Measurements from ENCODE around the gene TRDMT1. TPM values are rescaled to one million over a fixed set of nuclear protein-coding genes. Genes with fewer than 3 reads are reported as not detected.

TRDMT1 gene
- total and polyA plus RNA-seq, 2 experiments from 2014 or later: 3.5 to 4.2 TPM

DNA sequence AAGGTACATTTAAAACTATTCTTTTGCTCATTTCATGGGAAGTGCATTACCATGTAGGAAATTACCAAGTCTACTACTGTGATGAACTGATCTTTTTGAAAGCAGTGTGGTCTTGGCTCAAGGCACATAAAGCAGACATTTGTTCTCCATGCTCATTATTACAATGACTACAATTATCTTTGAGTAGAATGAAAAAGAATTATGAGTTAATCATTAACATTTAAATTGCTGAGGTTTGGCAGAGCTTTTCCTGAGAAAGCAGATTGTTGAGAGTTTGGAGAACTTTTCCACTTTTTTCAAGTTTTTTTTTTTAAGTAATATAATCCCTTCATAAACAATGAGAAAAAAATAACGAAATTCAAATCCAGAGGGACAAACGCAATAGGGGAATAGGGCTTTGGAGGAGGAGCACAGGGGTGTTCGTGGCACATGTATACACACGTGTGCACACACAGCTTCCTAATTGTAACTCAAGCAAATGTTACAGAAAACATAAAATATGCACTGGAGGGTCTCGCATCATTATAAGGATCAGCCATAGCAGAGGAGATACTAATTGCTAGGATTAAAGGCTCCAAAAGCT is 62.9 kb downstream of the TRDMT1 start:
- Histone ChIP-seq H3K27ac (no peak overlapping the region), H4K20me1 (ENCODE audit: insufficient read depth, poor library complexity, severe bottlenecking) (no peaks in the 10 kb centered on the region), H3K9me2 (replicated peaks; ENCODE audit: insufficient read depth) (no peaks in the 10 kb centered on the region), H3K9me3 (ENCODE audit: low read depth) (no peaks in the 10 kb centered on the region), H3K36me3 (replicated peaks; ENCODE audit: insufficient read depth, low read depth) (no peaks in the 10 kb centered on the region), H3K79me2 (no peaks in the 10 kb centered on the region), H3K27me3 (no peaks in the 10 kb centered on the region), H3K4me3 (no peak overlapping the region), H3K4me2 (peak overlapping the region; percentile 9), H2AFZ (no peak overlapping the region), H3K4me1 (ENCODE audit: insufficient read depth) (peaks cover 10% of the 10 kb centered on the region)
- WGBS (ENCODE audit: low lambda C conversion rate, missing lambda C conversion rate): 67% methylated on average over 5 of the region's 5 CpGs
- TF ChIP-seq, protein P1, sequence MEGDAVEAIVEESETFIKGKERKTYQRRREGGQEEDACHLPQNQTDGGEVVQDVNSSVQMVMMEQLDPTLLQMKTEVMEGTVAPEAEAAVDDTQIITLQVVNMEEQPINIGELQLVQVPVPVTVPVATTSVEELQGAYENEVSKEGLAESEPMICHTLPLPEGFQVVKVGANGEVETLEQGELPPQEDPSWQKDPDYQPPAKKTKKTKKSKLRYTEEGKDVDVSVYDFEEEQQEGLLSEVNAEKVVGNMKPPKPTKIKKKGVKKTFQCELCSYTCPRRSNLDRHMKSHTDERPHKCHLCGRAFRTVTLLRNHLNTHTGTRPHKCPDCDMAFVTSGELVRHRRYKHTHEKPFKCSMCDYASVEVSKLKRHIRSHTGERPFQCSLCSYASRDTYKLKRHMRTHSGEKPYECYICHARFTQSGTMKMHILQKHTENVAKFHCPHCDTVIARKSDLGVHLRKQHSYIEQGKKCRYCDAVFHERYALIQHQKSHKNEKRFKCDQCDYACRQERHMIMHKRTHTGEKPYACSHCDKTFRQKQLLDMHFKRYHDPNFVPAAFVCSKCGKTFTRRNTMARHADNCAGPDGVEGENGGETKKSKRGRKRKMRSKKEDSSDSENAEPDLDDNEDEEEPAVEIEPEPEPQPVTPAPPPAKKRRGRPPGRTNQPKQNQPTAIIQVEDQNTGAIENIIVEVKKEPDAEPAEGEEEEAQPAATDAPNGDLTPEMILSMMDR (IDR thresholded peaks at IDR 0.05; ENCODE audit: poor library complexity): no peak
- TF ChIP-seq EZH2phosphoT487 (IDR thresholded peaks at IDR 0.05; ENCODE audit: low read depth, severe bottlenecking, unreplicated experiment) (no peak), EZH2 (IDR thresholded peaks at IDR 0.05; ENCODE audit: borderline replicate concordance) (no peak)
- DNase-seq (ENCODE audit: low spot score): no peak

DNA sequence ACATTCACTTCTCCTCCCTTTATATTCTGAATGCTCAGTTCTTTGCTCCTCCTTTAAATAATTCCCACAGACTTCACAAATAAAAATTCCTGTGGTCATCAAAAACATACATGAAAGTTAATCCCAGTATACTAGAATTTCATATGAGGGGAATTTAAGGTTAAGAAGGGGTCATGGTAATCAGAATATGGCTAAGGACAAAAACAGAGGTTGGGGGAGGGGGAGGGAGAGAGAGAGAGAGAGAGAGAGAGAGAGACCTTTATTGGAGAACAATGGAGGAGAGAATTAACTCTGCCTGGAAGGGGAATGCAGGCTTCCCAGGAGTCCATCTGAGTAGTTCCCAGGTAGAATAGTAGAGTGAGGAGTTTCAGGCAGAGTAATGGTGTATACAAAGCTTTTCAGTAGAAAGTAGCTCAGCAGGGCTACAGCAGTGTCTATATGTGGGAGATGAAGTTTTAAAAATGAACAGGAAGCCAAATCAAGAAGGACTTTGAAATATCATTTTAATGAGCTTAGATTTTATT is 66.7 kb downstream of the TRDMT1 start:
- no peak overlapping the region for H2AFZ ChIP-seq
- H3K36me3 ChIP-seq (replicated peaks; ENCODE audit: insufficient read depth, low read depth): no peaks in the 10 kb centered on the region
- no peak for DNase-seq (ENCODE audit: low spot score)
- no peak overlapping the region for H3K4me3 ChIP-seq
- no peaks in the 10 kb centered on the region for H3K27me3 ChIP-seq
- H3K9me2 ChIP-seq (replicated peaks; ENCODE audit: insufficient read depth): no peaks in the 10 kb centered on the region
- H4K20me1 ChIP-seq (ENCODE audit: insufficient read depth, poor library complexity, severe bottlenecking): no peaks in the 10 kb centered on the region
- H3K27ac ChIP-seq: no peak overlapping the region
- TF ChIP-seq EZH2 (IDR thresholded peaks at IDR 0.05; ENCODE audit: borderline replicate concordance) (no peak), EZH2phosphoT487 (IDR thresholded peaks at IDR 0.05; ENCODE audit: low read depth, severe bottlenecking, unreplicated experiment) (no peak)
- TF ChIP-seq, protein P1 (IDR thresholded peaks at IDR 0.05; ENCODE audit: poor library complexity): no peak
- no peaks in the 10 kb centered on the region for H3K9me3 ChIP-seq (ENCODE audit: low read depth)
- H3K4me2 ChIP-seq: no peak overlapping the region
- peaks cover 10% of the 10 kb centered on the region for H3K4me1 ChIP-seq (ENCODE audit: insufficient read depth)
- H3K79me2 ChIP-seq: no peaks in the 10 kb centered on the region

DNA sequence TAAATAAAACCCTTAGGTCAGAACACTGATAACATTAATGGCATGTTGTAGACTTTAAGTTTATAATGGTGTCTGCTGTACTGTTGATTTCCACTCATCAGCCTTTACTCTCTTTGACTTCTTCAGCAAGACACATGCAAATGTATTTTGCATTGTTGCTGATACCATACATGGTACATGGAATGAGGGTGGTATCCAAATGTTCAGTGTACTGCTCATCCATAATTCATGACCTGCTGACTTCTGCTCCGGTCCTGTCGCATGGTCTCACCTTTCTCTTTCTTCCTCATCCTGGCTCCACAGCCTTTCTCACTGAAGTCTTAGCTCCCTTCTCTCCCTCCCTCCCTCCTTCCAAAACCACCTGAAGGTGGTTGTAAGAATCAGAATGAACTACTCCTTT is 67.2 kb downstream of the TRDMT1 start:
- no peak for DNase-seq (ENCODE audit: low spot score)
- Histone ChIP-seq H3K79me2 (no peaks in the 10 kb centered on the region), H3K9me2 (replicated peaks; ENCODE audit: insufficient read depth) (no peaks in the 10 kb centered on the region), H3K4me1 (ENCODE audit: insufficient read depth) (peaks cover 6% of the 10 kb centered on the region), H3K9me3 (ENCODE audit: low read depth) (no peaks in the 10 kb centered on the region), H3K36me3 (replicated peaks; ENCODE audit: insufficient read depth, low read depth) (no peaks in the 10 kb centered on the region), H3K27me3 (no peaks in the 10 kb centered on the region), H2AFZ (no peak overlapping the region), H4K20me1 (ENCODE audit: insufficient read depth, poor library complexity, severe bottlenecking) (no peaks in the 10 kb centered on the region), H3K4me3 (no peak overlapping the region), H3K27ac (no peak overlapping the region), H3K4me2 (no peak overlapping the region)
- WGBS (ENCODE audit: low lambda C conversion rate, missing lambda C conversion rate): 88% methylated on average over 2 of the region's 2 CpGs
- no peak for TF ChIP-seq EZH2 (IDR thresholded peaks at IDR 0.05; ENCODE audit: borderline replicate concordance)
- TF ChIP-seq, protein P1 (IDR thresholded peaks at IDR 0.05; ENCODE audit: poor library complexity): no peak
